Stimulated activated CD8-positive, alpha-beta memory T cell treated with anti-CD3 and anti-CD28 coated beads, Interleukin-12 subunit alpha, Interleukin-12 subunit beta, amount 100 ng/mL, for 24 hours (primary cell): ENCODE measurements around the gene MGRN1.
A peak's percentile ranks its signal among the peaks of the same experiment; 100 is the strongest.

Experiments used
- DNase-seq: peaks from one replicate; pipeline ENCODE4 v3.0.0-alpha.2; 2020; ENCODE audit errors: extremely low read depth

MGRN1 gene

GRCh38 chr16:4686497-4687210, 62.0 kb downstream of the MGRN1 start:
- DNase-seq = no peak

DNA sequence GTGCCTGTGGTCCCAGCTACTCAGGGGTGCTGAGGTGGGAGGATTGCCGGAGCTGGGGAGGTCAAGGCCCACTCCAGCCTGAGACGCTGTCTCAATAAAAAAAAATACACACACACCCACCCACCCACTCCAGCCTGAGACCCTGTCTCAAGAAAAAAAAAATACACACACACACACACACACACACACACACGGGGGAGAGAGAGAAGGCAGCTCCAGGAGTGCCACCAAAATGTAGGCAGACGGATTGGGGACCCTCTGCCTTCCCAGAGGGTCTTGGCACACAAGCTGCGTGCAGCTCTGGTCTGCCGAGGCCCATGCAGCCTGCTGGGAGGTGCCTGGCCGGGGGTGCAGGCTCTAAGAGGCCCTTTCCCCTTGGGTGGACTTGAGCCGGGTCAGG, 62.8 kb downstream of the MGRN1 start:
- no peak for DNase-seq

- DNase-seq = no peak
Measured at GRCh38 chr16:4687946-4688673, 63.5 kb downstream of the MGRN1 start.

DNA sequence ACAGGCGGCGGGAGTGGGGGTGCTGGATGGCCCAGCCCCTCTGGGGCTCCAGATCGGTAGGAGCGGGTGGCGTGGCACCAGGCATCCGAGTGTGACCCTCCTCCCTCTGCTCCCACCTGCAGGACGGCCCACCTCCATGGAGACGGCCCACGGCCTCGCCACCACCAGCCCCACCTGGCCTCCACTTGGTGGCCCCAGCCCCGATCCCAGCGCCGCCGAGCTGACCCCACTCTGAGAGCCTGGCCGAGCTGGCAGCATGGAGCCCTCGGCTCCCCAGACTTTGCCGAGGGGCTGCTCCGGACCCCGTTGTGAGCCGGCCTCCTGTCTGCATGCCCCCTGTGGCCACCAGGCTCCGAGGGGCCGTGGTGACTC, 64.0 kb downstream of the MGRN1 start:
- no peak for DNase-seq

DNA sequence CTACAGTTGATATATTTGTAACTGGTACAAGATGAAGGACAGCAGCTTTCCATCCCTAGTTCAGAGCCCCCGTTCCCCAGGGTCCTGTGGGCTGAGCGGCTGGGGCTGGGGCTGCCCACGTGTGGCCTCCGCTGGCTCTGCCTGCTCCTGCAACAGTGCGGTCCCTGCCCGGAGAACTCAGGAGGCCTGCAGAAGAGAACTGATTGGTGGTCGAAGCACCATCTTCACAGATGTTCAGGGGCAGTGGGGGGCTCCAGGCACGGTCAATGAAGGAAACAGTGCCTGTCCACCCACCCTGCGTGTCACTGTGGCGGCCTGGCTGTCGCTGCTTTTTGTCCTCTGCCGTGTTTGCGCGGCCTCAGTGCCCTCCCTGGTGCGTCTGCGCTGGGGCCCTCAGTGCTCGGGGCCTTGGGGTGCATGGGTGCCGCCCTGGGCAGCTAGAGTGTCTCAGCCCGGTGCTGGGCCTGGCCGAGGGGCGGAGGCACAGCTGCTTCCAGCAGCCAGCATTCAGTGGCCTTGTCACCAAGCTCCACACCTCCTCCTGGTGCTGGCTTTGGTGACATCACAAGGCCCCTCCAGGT, 64.6 kb downstream of the MGRN1 start:
- no peak for DNase-seq

DNA sequence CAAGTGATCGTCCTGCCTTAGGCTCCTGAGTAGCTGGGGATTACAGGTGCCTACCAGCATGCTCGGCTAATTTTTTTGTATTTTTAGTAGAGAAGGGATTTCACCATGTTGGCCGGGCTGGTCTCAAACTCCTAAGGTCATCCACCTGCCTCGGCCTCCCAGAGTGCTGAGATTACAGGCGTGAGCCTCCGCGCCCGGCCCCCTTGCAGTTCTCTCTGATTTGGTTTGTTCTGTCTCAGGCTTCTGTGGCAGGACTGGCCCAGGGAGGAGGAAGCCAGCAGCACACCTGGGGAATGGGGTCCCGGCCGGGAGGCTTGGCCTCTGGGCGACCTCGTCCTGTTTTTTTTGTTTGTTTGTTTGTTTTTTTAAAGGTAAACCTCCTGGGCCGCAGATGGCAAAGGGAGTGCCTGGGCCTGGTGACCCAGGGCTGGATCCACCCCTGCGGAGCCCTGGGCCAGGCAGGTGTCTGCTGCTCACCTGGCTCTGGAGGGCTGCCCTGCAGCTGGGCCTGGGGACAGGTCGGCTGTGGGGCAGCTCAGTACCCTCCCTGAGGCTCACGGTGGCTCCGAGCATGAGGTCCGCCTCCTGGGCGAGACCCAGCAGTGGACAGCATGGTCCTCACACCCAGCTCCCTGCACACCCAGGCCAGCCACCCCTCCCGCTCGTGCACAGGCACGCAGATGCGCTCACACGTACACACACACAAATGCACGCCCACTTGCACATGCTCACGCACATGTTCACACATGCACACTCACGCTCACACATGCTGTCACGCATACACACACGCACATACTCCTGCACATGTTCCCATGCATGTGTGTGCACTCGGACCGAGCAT, 65.5 kb downstream of the MGRN1 start:
- DNase-seq = no peak

GRCh38 chr16:4690946-4691665, 66.5 kb downstream of the MGRN1 start:
- DNase-seq = no peak

DNA sequence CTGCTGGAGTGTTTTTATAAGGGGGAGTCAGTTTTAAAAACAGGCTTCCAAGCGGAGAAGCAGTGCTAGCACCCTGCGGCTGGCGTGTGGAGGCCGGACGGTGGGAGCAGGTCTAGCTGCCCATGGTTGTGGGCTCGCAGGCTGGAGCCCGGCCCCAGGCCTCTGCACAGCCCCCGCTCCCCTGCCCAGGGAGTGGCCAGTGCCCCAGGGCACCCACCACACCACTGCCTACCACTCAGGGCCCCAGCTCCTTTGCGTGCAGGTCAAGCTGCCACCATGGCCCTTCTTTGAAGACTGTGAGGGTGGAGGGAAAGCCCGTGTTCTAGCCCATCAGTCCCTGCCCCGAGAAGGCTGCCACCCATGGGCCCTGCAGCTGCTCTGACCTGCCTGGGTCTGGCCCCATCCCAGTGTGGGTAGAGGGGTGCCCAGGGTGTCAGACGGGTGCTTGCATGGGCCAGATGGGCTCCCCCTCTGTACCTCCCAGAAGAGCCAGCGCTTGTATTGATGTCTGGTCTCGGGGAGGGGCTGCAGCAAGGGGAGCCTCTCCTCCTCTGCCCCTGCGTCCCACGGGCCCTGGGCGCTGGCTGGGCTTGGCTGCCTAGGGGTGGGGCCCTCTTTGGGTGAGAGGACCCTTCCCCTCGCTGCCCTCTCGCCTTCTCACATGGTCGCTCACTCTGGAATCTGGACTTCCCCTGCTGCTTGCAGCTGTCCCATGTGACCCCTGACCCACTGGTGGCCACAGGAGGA, 67.2 kb downstream of the MGRN1 start:
- DNase-seq = no peak

DNA sequence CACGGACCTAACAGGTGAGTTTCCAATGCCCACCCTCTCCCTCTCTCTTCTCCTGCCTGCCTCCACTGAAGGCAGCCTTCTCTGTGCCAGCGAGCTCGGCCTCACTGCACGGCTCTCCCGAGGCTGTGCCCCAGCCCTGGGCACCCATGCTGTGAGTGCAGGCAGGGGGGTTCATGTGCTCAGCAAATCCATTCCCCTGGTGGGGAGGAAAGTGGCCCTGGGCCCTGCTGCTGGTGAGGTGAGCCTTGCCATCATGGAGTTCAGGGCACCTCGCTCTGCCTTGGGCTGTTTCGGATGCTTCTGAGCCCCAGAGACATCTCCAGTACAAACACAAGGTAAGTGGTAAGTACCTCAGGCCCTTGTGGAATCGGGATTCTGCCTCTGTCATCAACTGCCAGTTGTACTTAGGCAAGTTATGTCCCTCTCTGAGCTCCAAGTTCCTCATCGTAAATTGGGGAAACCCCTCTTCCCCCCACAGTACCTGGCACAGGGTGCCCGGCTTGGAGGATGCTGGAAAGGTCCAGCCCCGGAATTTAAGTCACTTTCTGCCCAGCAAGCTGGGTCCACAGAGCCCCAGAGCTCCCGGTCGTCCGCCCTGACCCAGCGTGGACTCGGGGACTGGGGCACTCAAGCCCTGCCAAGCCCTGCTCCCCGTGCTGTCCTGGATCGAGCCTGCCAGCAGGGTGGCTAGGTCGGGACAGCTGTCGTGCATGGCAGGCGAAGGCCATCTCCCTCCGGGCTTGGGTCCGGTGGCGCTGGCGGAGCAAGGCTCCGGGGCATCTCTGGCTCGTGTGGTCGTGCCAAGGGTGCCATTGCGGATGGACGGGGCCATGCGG, 68.1 kb downstream of the MGRN1 start:
- no peak for DNase-seq

GRCh38 chr16:4693296-4693955, 68.8 kb downstream of the MGRN1 start, which contains the start of gene NUDT16L1:
Gene NUDT16L1 (plus strand): TSS chr16:4693562. CDS start chr16:4693727, 165 bp downstream.
- DNase-seq = peak; percentile 90

DNA sequence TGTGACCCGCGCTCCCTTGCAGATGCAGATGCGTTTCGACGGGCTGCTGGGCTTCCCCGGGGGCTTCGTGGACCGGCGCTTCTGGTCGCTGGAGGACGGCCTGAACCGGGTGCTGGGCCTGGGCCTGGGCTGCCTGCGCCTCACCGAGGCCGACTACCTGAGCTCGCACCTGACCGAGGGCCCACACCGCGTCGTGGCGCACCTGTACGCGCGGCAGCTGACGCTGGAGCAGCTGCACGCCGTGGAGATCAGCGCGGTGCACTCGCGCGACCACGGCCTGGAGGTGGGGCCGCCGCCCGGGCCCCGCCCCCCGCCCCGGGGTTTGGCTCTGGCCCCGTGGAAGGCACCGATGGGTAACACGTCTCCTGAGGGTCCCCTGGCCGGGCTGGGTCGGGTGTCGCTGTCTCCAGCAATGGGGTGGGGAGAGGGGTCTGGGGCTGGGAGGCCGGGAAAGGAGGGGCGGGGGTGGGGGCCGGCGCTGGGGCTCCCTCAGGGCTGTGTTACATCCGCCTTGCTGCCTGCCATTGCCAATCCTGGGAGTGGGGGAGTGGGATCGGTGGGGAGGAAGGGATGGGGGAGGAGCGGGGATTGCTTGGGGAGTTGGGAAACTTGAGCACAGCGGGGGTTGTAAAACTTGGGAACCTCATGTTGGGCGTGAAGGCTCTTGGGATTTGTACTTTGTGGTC, 69.5 kb downstream of the MGRN1 start:
- no peak for DNase-seq

GRCh38 chr16:4694642-4695451, 70.2 kb downstream of the MGRN1 start:
- DNase-seq = no peak

- DNase-seq = no peak
Measured at GRCh38 chr16:4695473-4696171, 71.0 kb downstream of the MGRN1 start.

DNA sequence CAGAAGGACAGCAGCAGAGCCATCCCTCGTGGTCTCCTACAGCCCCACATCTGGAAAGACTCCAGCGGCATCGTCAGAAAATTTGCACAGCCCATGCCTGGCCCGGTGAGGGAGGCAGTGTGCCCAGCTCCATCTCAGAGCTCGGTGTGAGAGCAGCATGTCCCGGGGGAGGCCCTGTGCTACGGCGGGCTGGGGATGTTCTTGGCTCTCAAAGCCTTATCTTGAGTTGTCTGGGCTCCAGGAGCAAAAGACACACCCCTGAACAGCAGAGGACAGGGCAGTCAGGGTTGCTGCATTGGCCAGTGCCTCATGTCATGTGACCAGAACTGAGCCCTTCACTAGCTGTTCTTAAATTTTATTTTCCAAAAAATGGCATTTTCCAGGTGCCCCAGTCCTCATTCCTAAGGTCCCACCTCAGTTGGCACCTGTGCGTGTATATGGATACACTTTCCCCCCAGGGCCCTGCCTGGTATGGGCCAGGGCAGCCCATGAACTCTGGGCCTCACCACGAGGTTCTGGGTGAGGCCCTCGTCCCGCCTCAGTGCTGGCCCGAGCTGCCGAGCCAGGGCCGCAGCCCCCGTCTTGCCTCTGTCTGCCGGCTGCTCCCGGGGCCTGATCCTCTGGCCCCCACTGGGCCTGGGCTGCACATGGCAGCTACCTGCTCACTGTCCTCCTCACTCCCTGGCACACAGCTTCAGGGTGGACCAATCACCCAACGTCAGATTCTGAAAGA, 71.7 kb downstream of the MGRN1 start:
- DNase-seq = no peak

GRCh38 chr16:4696905-4697847, 72.5 kb downstream of the MGRN1 start:
- DNase-seq = no peak
